OCI-LY1 (cell line): ENCODE measurements around the gene IGFBP7.
"Not testable (repeated sequence)": the region's sequence is repeated elsewhere in the genome, so short reads cannot be mapped to it uniquely, and the experiment has no call there.

Source experiments
- H2AFZ ChIP-seq: fragments of 200-600 bp; sonication (generic), shearing (Covaris generic); 2 replicates; pipeline ENCODE4 v1.6.0; 2014; ENCODE audit warnings: antibody characterized with exemption, mild to moderate bottlenecking, low read length
- H3F3A ChIP-seq: fragments of 200-600 bp; sonication (generic), shearing (Covaris generic); 2 replicates; pipeline ENCODE4 v1.6.0; 2014; ENCODE audit warnings: mild to moderate bottlenecking, antibody characterized with exemption, low read length, moderate library complexity; ENCODE audit not compliant: insufficient read depth
- H3K27ac ChIP-seq: fragments of 200-600 bp; sonication (generic); 2 replicates; pipeline ENCODE4 v1.5.1; 2014; ENCODE audit warnings: low read length, mixed run types, mild to moderate bottlenecking, low read depth; ENCODE audit not compliant: poor library complexity, severe bottlenecking
- H3K27me3 ChIP-seq: fragments of 200-600 bp; sonication (generic); 2 replicates; pipeline ENCODE4 v1.6.0; 2014; ENCODE audit warnings: antibody characterized with exemption, mild to moderate bottlenecking, low read length, moderate library complexity; ENCODE audit not compliant: insufficient read depth
- H3K36me3 ChIP-seq: fragments of 200-600 bp; sonication (generic); 2 replicates; pipeline ENCODE4 v1.6.1; 2014; ENCODE audit warnings: mild to moderate bottlenecking, antibody characterized with exemption, low read length, moderate library complexity, mixed read lengths; ENCODE audit not compliant: insufficient read depth
- H3K4me1 ChIP-seq: fragments of 200-600 bp; sonication (generic); 2 replicates; pipeline ENCODE4 v1.5.1; 2014; ENCODE audit warnings: mild to moderate bottlenecking, low read length, moderate library complexity; ENCODE audit not compliant: insufficient read depth, severe bottlenecking
- H3K4me2 ChIP-seq: fragments of 200-600 bp; sonication (generic), shearing (Covaris generic); 2 replicates; pipeline ENCODE4 v1.6.1; 2014; ENCODE audit warnings: low read length
- H3K4me3 ChIP-seq: fragments of 200-600 bp; sonication (generic); 2 replicates; pipeline ENCODE4 v1.5.1; 2014; ENCODE audit warnings: low read length, low read depth, mild to moderate bottlenecking, mixed read lengths; ENCODE audit not compliant: poor library complexity, severe bottlenecking
- H3K79me2 ChIP-seq: fragments of 200-600 bp; shearing (Covaris generic); 2 replicates; pipeline ENCODE4 v1.6.1; 2016; ENCODE audit warnings: mixed run types, low read length, mixed read lengths; ENCODE audit not compliant: insufficient read depth
- H3K9ac ChIP-seq: fragments of 200-600 bp; sonication (generic), shearing (Covaris generic); 2 replicates; pipeline ENCODE4 v1.6.1; 2014; ENCODE audit warnings: mild to moderate bottlenecking, low read length, mixed read lengths
- H3K9me2 ChIP-seq: fragments of 200-600 bp; sonication (generic), shearing (Covaris generic); 2 replicates; pipeline ENCODE4 v1.6.1; 2014; ENCODE audit warnings: low read depth, mild to moderate bottlenecking, low read length, mixed read lengths
- H3K9me3 ChIP-seq: fragments of 200-600 bp; shearing (Covaris generic); 2 replicates; pipeline ENCODE4 v1.6.1; 2014; ENCODE audit warnings: low read length, mixed read lengths
- H4K20me1 ChIP-seq: fragments of 200-600 bp; sonication (generic), shearing (Covaris generic); 2 replicates; pipeline ENCODE4 v1.6.0; 2016; ENCODE audit warnings: mild to moderate bottlenecking, low read length; ENCODE audit not compliant: insufficient read depth
- CTCF ChIP-seq: fragments of 200-600 bp; sonication (generic), shearing (Covaris generic); IDR thresholded peaks from 2 replicates; pipeline ENCODE4 v1.5.1; 2017; ENCODE audit warnings: mild to moderate bottlenecking, antibody characterized with exemption, low read length, moderate library complexity, mixed read lengths
- EZH2 ChIP-seq: fragments of 200-600 bp; sonication (generic), shearing (Covaris generic); IDR thresholded peaks from 2 replicates; pipeline ENCODE4 v1.8.0; 2017; ENCODE audit warnings: borderline replicate concordance, mixed run types, mild to moderate bottlenecking, antibody characterized with exemption, low read length, moderate library complexity, mixed read lengths

The IGFBP7 gene

GRCh38 chr4:57063518-57063917, 46.7 kb downstream of the IGFBP7 start:
- no peak for TF ChIP-seq EZH2
- no peak for TF ChIP-seq CTCF
- H3K9me3 ChIP-seq: no peaks in the 10 kb centered on the region
- H3K27ac ChIP-seq: no peak overlapping the region
- no peaks in the 10 kb centered on the region for H3K79me2 ChIP-seq
- no peaks in the 10 kb centered on the region for H3F3A ChIP-seq
- no peak overlapping the region for H3K4me2 ChIP-seq
- H3K4me1 ChIP-seq: no peaks in the 10 kb centered on the region
- H3K36me3 ChIP-seq: no peaks in the 10 kb centered on the region
- no peak overlapping the region for H3K4me3 ChIP-seq
- H3K9me2 ChIP-seq: no peaks in the 10 kb centered on the region
- no peak overlapping the region for H2AFZ ChIP-seq
- H3K9ac ChIP-seq: no peak overlapping the region
- H4K20me1 ChIP-seq: no peaks in the 10 kb centered on the region
- peaks cover 4% of the 10 kb centered on the region; the same call in 1 of the 2 replicates for H3K27me3 ChIP-seq

GRCh38 chr4:57061395-57061794, 48.8 kb downstream of the IGFBP7 start:
- no peak overlapping the region for H2AFZ ChIP-seq
- no peaks in the 10 kb centered on the region for H3F3A ChIP-seq
- H3K4me3 ChIP-seq: no peak overlapping the region
- TF ChIP-seq EZH2: no peak
- TF ChIP-seq CTCF: no peak
- no peak overlapping the region for H3K9ac ChIP-seq
- peaks cover 4% of the 10 kb centered on the region; the same call in 1 of the 2 replicates for H3K27me3 ChIP-seq
- no peaks in the 10 kb centered on the region for H3K9me3 ChIP-seq
- no peak overlapping the region for H3K4me2 ChIP-seq
- H3K9me2 ChIP-seq: no peaks in the 10 kb centered on the region
- no peak overlapping the region for H3K27ac ChIP-seq
- no peaks in the 10 kb centered on the region for H3K4me1 ChIP-seq
- H3K79me2 ChIP-seq: no peaks in the 10 kb centered on the region
- H3K36me3 ChIP-seq: no peaks in the 10 kb centered on the region
- no peaks in the 10 kb centered on the region for H4K20me1 ChIP-seq

GRCh38 chr4:57060717-57061067, 49.5 kb downstream of the IGFBP7 start:
- H3K36me3 ChIP-seq, H3K9ac ChIP-seq, H2AFZ ChIP-seq, H3K27me3 ChIP-seq, H3K9me3 ChIP-seq, H3F3A ChIP-seq, H3K4me1 ChIP-seq, H3K4me3 ChIP-seq, H3K9me2 ChIP-seq, H3K4me2 ChIP-seq, H3K27ac ChIP-seq, H3K79me2 ChIP-seq, H4K20me1 ChIP-seq: not testable (repeated sequence)

GRCh38 chr4:57059890-57060716, 50.1 kb downstream of the IGFBP7 start:
- Histone ChIP-seq H3K36me3 (no peaks in the 10 kb centered on the region), H3K4me1 (no peaks in the 10 kb centered on the region), H3K79me2 (no peaks in the 10 kb centered on the region), H2AFZ (no peak overlapping the region), H3K9me2 (no peaks in the 10 kb centered on the region), H3K4me2 (no peak overlapping the region), H3K27me3 (no peaks in the 10 kb centered on the region; the same call in 1 of the 2 replicates), H3K4me3 (no peak overlapping the region), H3K27ac (no peak overlapping the region), H4K20me1 (no peaks in the 10 kb centered on the region), H3K9ac (no peak overlapping the region), H3K9me3 (no peaks in the 10 kb centered on the region), H3F3A (no peaks in the 10 kb centered on the region)
- TF ChIP-seq EZH2 (no peak), CTCF (no peak)
